ENCODE measurements around the gene E2F6.

E2F6 gene

DNA sequence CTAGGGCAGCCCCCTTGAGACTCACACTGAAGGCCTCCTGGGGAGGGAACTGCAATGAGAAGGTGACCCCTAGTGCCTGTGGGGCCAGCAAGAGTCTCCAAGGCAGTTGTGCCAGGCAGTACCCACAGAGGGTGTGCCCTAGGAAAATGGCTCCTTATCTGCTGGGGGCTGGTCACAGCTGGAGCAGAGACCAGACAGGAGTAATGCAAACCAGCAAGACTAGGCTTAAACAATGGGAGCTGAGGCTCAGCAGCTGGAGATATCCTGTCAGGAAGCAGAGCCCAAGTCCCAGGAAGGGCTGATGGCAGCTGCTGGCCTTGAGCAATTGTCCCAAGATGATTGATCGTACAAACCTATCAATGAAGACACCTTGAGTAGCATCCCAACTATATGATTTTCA is 26.8 kb upstream of the E2F6 start:
- 91 to 100% methylated on average over 1 of the region's 1 CpG for WGBS, 2 experiments
- Histone ChIP-seq H3K4me1 (ENCODE audit: control insufficient read depth, insufficient read depth, low read length) (peaks cover 35% of the 10 kb centered on the region), H3K27me3 (ENCODE audit: control insufficient read depth, insufficient read depth, low read length, poor library complexity, severe bottlenecking) (no peaks in the 10 kb centered on the region), H3K4me3 (ENCODE audit: insufficient read depth, low read depth, low read length) (no peak overlapping the region), H3K9me3 (ENCODE audit: control insufficient read depth, low read length) (no peaks in the 10 kb centered on the region), H3K27ac (ENCODE audit: insufficient read depth, low read depth, low read length, poor library complexity, severe bottlenecking) (no peak overlapping the region), H3K36me3 (ENCODE audit: control insufficient read depth, insufficient read depth, low read length) (peaks cover 3% of the 10 kb centered on the region)

- Histone ChIP-seq H3K4me3 (ENCODE audit: insufficient read depth, low read depth, low read length) (no peak overlapping the region), H3K36me3 (ENCODE audit: control insufficient read depth, insufficient read depth, low read length) (peaks cover 3% of the 10 kb centered on the region), H3K4me1 (ENCODE audit: control insufficient read depth, insufficient read depth, low read length) (peaks cover 32% of the 10 kb centered on the region), H3K9me3 (ENCODE audit: control insufficient read depth, low read length) (no peaks in the 10 kb centered on the region), H3K27ac (ENCODE audit: insufficient read depth, low read depth, low read length, poor library complexity, severe bottlenecking) (no peak overlapping the region), H3K27me3 (ENCODE audit: control insufficient read depth, insufficient read depth, low read length, poor library complexity, severe bottlenecking) (no peaks in the 10 kb centered on the region)
- 93 to 95% methylated on average over 3 of the region's 3 CpGs for WGBS, 2 experiments
Measured at GRCh38 chr2:11492244-11492643, 26.3 kb upstream of the E2F6 start.

- H3K36me3 ChIP-seq (ENCODE audit: control insufficient read depth, insufficient read depth, low read length) = peaks cover 3% of the 10 kb centered on the region
- WGBS, 2 experiments = 64 to 96% methylated on average over 2 to 3 of the region's 3 CpGs
Measured at GRCh38 chr2:11491348-11491933, 25.5 kb upstream of the E2F6 start.

GRCh38 chr2:11490194-11490593 is 24.2 kb upstream of the E2F6 start:
- H3K27me3 ChIP-seq (ENCODE audit: control insufficient read depth, insufficient read depth, low read length, poor library complexity, severe bottlenecking) = no peaks in the 10 kb centered on the region
- H3K9me3 ChIP-seq (ENCODE audit: control insufficient read depth, low read length) = no peaks in the 10 kb centered on the region
- H3K4me3 ChIP-seq (ENCODE audit: insufficient read depth, low read depth, low read length) = no peak overlapping the region
- no peak overlapping the region for H3K27ac ChIP-seq (ENCODE audit: insufficient read depth, low read depth, low read length, poor library complexity, severe bottlenecking)
- peaks cover 3% of the 10 kb centered on the region for H3K36me3 ChIP-seq (ENCODE audit: control insufficient read depth, insufficient read depth, low read length)
- peaks cover 22% of the 10 kb centered on the region for H3K4me1 ChIP-seq (ENCODE audit: control insufficient read depth, insufficient read depth, low read length)
- 93 to 94% methylated on average over 4 to 5 of the region's 5 CpGs for WGBS, 2 experiments

More at GRCh38 chr2:11491348-11491933, 25.5 kb upstream of the E2F6 start:
- no peak overlapping the region for H3K27ac ChIP-seq (ENCODE audit: insufficient read depth, low read depth, low read length, poor library complexity, severe bottlenecking)
- H3K9me3 ChIP-seq (ENCODE audit: control insufficient read depth, low read length) = no peaks in the 10 kb centered on the region
- H3K4me1 ChIP-seq (ENCODE audit: control insufficient read depth, insufficient read depth, low read length) = peaks cover 32% of the 10 kb centered on the region
- no peaks in the 10 kb centered on the region for H3K27me3 ChIP-seq (ENCODE audit: control insufficient read depth, insufficient read depth, low read length, poor library complexity, severe bottlenecking)
- no peak overlapping the region for H3K4me3 ChIP-seq (ENCODE audit: insufficient read depth, low read depth, low read length)

DNA sequence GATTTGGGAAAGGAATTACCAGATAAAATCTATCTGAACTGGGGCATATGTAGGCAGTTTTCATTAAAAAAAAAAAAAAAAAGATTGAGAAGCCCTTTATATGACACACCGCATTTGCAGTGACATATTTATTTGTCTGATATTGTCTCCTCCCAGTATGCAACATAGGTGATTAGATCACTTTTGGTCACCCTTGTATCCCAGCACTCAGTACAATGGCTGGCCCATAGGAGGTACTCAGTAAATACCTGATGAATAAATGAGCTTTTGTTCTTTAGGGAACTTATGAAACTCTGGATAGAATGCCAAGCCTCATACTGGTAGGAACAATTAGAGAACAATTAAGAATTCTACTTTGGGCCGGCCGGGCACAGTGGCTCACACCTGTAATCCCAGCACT is 22.8 kb upstream of the E2F6 start:
- peaks cover 3% of the 10 kb centered on the region for H3K36me3 ChIP-seq (ENCODE audit: control insufficient read depth, insufficient read depth, low read length)
- no peaks in the 10 kb centered on the region for H3K27me3 ChIP-seq (ENCODE audit: control insufficient read depth, insufficient read depth, low read length, poor library complexity, severe bottlenecking)
- H3K9me3 ChIP-seq (ENCODE audit: control insufficient read depth, low read length) = no peaks in the 10 kb centered on the region
- 59 to 62% methylated on average over 3 of the region's 3 CpGs for WGBS, 2 experiments
- peaks cover 15% of the 10 kb centered on the region for H3K4me1 ChIP-seq (ENCODE audit: control insufficient read depth, insufficient read depth, low read length)
- H3K27ac ChIP-seq (ENCODE audit: insufficient read depth, low read depth, low read length, poor library complexity, severe bottlenecking) = no peak overlapping the region
- H3K4me3 ChIP-seq (ENCODE audit: insufficient read depth, low read depth, low read length) = no peak overlapping the region

DNA sequence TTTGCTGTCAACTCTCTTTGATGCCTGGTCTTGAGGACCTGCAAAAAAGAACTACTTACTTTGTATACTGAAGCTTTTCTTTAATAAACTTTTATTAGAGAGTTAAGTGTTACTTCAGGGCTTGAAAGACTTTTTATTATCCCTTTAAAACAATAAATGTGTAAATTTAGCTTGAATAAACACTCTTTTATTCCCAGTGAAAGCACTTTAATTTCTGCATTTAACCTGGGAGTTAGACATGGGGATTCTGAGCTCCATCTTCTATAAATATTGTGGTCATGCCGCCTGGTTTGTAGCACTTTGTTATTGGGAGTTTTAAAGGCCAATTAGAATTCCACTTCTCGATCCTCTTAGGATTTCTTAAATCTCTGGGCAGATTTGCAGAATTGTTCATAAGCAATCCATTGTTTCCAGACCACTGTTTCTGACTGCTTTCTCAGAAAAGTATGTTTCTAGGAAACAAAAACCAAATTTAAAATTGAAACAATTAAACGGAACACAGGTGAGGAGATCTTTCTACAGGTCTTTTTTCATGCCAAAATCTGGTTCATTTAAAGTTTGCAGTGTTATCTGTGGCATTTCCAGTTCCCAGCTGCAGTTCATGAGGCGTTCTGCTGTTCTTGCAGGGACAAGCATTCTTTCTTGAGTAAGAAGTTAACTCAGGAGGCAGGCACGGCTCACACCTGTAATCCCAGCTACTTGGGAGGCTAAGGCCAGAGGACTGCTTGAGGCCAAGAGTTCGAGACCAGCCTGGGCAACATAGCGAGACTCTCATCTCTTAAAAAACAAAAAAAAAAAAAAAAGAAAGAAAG is 18.1 kb upstream of the E2F6 start:
- 69 to 78% methylated on average over 6 of the region's 7 CpGs for WGBS, 2 experiments
- peak overlapping the region; percentile 77 for H3K4me3 ChIP-seq (ENCODE audit: insufficient read depth, low read depth, low read length)
- peak overlapping the region; percentile 81 for H3K27ac ChIP-seq (ENCODE audit: insufficient read depth, low read depth, low read length, poor library complexity, severe bottlenecking)
- no peaks in the 10 kb centered on the region for H3K9me3 ChIP-seq (ENCODE audit: control insufficient read depth, low read length)
- peaks cover 29% of the 10 kb centered on the region for H3K4me1 ChIP-seq (ENCODE audit: control insufficient read depth, insufficient read depth, low read length)
- no peaks in the 10 kb centered on the region for H3K36me3 ChIP-seq (ENCODE audit: control insufficient read depth, insufficient read depth, low read length)
- peaks cover 12% of the 10 kb centered on the region for H3K27me3 ChIP-seq (ENCODE audit: control insufficient read depth, insufficient read depth, low read length, poor library complexity, severe bottlenecking)

DNA sequence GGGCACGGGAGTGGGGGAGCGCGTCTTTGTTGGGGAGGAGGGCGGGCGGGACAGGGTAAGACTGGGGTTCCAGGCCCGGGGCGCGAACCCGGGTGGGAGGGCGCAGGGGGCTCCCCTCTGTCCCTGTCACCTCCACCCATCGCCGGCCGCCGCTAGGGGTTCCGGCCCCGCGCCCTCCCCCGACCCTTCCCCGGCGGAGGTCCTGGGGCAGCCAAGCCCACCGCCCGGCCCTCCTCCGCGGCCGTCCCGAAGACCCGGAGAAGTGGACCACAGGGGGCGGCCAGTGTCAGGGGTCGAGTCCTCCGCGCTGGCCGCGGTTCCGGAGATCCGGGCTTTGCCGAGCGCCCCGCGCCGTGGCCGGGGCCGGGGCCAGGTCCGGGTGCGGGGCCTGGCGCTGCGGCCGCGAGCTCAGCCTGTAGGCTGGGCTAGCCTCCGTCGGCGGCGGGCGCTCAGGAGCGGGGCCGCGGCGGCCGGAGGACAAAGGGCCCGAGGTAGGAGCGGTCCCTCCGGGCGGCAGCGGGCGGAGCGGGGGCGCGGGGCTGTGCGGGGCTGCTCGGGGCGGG is 16.6 kb upstream of the E2F6 start:
- Histone ChIP-seq H3K9me3 (ENCODE audit: control insufficient read depth, low read length) (no peaks in the 10 kb centered on the region), H3K27ac (ENCODE audit: insufficient read depth, low read depth, low read length, poor library complexity, severe bottlenecking) (peak overlapping the region; percentile 81), H3K4me1 (ENCODE audit: control insufficient read depth, insufficient read depth, low read length) (peaks cover 38% of the 10 kb centered on the region), H3K27me3 (ENCODE audit: control insufficient read depth, insufficient read depth, low read length, poor library complexity, severe bottlenecking) (peaks cover 12% of the 10 kb centered on the region), H3K36me3 (ENCODE audit: control insufficient read depth, insufficient read depth, low read length) (no peaks in the 10 kb centered on the region), H3K4me3 (ENCODE audit: insufficient read depth, low read depth, low read length) (peak overlapping the region; percentile 77)
- WGBS, 2 experiments = 0 to 1% methylated on average over 70 of the region's 70 CpGs

DNA sequence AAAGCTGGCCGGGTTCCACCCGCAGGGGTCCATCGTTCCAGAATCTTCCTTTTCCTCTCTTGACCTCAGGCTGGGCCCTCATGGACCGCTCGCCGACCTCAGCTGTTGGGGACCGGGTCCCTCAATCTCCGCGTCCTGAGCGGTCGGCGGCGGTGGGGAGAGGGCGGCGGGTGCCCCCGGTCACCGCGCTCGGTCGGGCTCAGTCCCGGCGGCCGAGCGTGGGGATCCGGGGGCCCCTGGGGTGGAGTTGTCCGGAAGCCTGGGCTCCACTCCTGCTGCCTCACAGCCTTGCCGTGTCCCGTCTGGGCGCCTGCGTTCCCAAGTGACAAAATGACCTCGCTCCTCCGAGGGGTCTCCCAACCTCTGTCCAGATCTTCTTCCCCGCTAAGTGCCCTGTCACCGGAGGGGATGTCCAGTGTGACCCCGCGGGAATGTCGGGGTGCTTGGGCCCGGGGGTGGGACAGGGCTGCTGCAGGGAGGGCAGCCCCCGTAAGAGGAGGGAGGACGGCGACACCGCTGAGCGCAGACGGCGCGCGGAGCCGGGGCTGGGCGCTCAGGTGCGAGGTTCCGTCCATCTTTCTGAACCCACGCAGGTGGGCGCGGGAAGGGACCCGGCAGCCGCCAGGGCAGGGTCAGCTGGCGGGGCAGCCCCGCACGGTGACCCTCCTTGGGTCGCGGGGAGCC is 16.0 kb upstream of the E2F6 start:
- peaks cover 12% of the 10 kb centered on the region for H3K27me3 ChIP-seq (ENCODE audit: control insufficient read depth, insufficient read depth, low read length, poor library complexity, severe bottlenecking)
- H3K36me3 ChIP-seq (ENCODE audit: control insufficient read depth, insufficient read depth, low read length) = no peaks in the 10 kb centered on the region
- H3K9me3 ChIP-seq (ENCODE audit: control insufficient read depth, low read length) = no peaks in the 10 kb centered on the region
- H3K4me3 ChIP-seq (ENCODE audit: insufficient read depth, low read depth, low read length) = peak overlapping the region; percentile 77
- peaks cover 38% of the 10 kb centered on the region for H3K4me1 ChIP-seq (ENCODE audit: control insufficient read depth, insufficient read depth, low read length)
- H3K27ac ChIP-seq (ENCODE audit: insufficient read depth, low read depth, low read length, poor library complexity, severe bottlenecking) = no peak overlapping the region
- WGBS, 2 experiments = 12 to 17% methylated on average over 61 of the region's 61 CpGs

GRCh38 chr2:11481426-11481788 is 15.4 kb upstream of the E2F6 start:
- Histone ChIP-seq H3K27me3 (ENCODE audit: control insufficient read depth, insufficient read depth, low read length, poor library complexity, severe bottlenecking) (peaks cover 12% of the 10 kb centered on the region), H3K4me1 (ENCODE audit: control insufficient read depth, insufficient read depth, low read length) (peaks cover 38% of the 10 kb centered on the region), H3K36me3 (ENCODE audit: control insufficient read depth, insufficient read depth, low read length) (no peaks in the 10 kb centered on the region), H3K9me3 (ENCODE audit: control insufficient read depth, low read length) (no peaks in the 10 kb centered on the region), H3K4me3 (ENCODE audit: insufficient read depth, low read depth, low read length) (peak overlapping the region; percentile 77), H3K27ac (ENCODE audit: insufficient read depth, low read depth, low read length, poor library complexity, severe bottlenecking) (no peak overlapping the region)
- 32 to 37% methylated on average over 6 of the region's 6 CpGs for WGBS, 2 experiments

DNA sequence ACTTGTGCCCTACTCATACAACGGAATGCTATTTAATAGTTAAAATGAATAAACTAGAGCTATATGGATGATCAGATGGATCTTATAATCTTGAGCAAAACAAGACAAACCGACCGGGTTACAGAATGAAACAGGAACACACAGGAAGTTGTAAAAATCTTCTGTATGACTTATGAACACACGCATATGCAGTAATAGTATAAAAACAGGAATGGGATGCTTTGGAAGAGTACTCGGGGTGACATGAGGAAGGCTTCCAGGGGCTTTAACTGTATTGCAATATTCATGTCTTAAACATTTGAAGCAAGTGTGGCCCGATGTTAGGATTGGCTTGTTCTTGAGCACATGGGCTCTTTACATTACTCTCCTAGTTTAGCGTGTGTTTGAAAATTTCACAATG is 14.9 kb upstream of the E2F6 start:
- Histone ChIP-seq H3K9me3 (ENCODE audit: control insufficient read depth, low read length) (no peaks in the 10 kb centered on the region), H3K27me3 (ENCODE audit: control insufficient read depth, insufficient read depth, low read length, poor library complexity, severe bottlenecking) (peaks cover 12% of the 10 kb centered on the region), H3K4me3 (ENCODE audit: insufficient read depth, low read depth, low read length) (no peak overlapping the region), H3K4me1 (ENCODE audit: control insufficient read depth, insufficient read depth, low read length) (peaks cover 38% of the 10 kb centered on the region), H3K27ac (ENCODE audit: insufficient read depth, low read depth, low read length, poor library complexity, severe bottlenecking) (no peak overlapping the region), H3K36me3 (ENCODE audit: control insufficient read depth, insufficient read depth, low read length) (no peaks in the 10 kb centered on the region)
- WGBS, 2 experiments = 87 to 92% methylated on average over 6 to 7 of the region's 7 CpGs

Measured in ectodermal cell (in vitro differentiated cells).